ENCODE measurements around the gene ITPR1. TPM values are rescaled to one million over a fixed set of nuclear protein-coding genes. Genes with fewer than 3 reads are reported as not detected.

Gene ITPR1
- polyA plus RNA-seq, 1 donor = 16.4 TPM

- DNase-seq (ENCODE audit: low read depth) = no peak
These were observed 148.9 kb downstream of the ITPR1 start for GRCh38 chr3:4641863-4642563.

- no peak for DNase-seq (ENCODE audit: low read depth)
These were observed 149.5 kb downstream of the ITPR1 start for GRCh38 chr3:4642611-4643010.

GRCh38 chr3:4643904-4644547 lies 150.9 kb downstream of the ITPR1 start:
- no peak for DNase-seq (ENCODE audit: low read depth)

- DNase-seq (ENCODE audit: low read depth) = no peak
These were observed 151.8 kb downstream of the ITPR1 start for GRCh38 chr3:4644951-4645350.

- DNase-seq (ENCODE audit: low read depth) = no peak
These were observed 152.3 kb downstream of the ITPR1 start for GRCh38 chr3:4645468-4645867.

- no peak for DNase-seq (ENCODE audit: low read depth)
These were observed 154.3 kb downstream of the ITPR1 start for GRCh38 chr3:4647411-4647810.

- no peak for DNase-seq (ENCODE audit: low read depth)
These were observed 162.2 kb downstream of the ITPR1 start for GRCh38 chr3:4655145-4656045.

- peak; percentile 38 for DNase-seq (ENCODE audit: low read depth)
These were observed 162.9 kb downstream of the ITPR1 start for GRCh38 chr3:4656059-4656458.

GRCh38 chr3:4656626-4657328 lies 163.6 kb downstream of the ITPR1 start:
- no peak for DNase-seq (ENCODE audit: low read depth)

- DNase-seq (ENCODE audit: low read depth) = no peak
These were observed 167.8 kb downstream of the ITPR1 start for GRCh38 chr3:4660936-4661335.

- no peak for DNase-seq (ENCODE audit: low read depth)
These were observed 171.3 kb downstream of the ITPR1 start for GRCh38 chr3:4664412-4664811.

GRCh38 chr3:4665197-4665596 lies 172.0 kb downstream of the ITPR1 start:
- no peak for DNase-seq (ENCODE audit: low read depth)

- no peak for DNase-seq (ENCODE audit: low read depth)
These were observed 172.9 kb downstream of the ITPR1 start for GRCh38 chr3:4666071-4666470.

- no peak for DNase-seq (ENCODE audit: low read depth)
These were observed 177.2 kb downstream of the ITPR1 start for GRCh38 chr3:4670352-4670751.

- DNase-seq (ENCODE audit: low read depth) = no peak
These were observed 179.7 kb downstream of the ITPR1 start for GRCh38 chr3:4672725-4673275.

- no peak for DNase-seq (ENCODE audit: low read depth)
These were observed 181.1 kb downstream of the ITPR1 start for GRCh38 chr3:4674216-4674615.

GRCh38 chr3:4675704-4676103 lies 182.6 kb downstream of the ITPR1 start:
- DNase-seq (ENCODE audit: low read depth) = no peak

- no peak for DNase-seq (ENCODE audit: low read depth)
These were observed 185.2 kb downstream of the ITPR1 start for GRCh38 chr3:4678320-4678719.

GRCh38 chr3:4680227-4680691 lies 187.1 kb downstream of the ITPR1 start:
- DNase-seq (ENCODE audit: low read depth) = no peak

GRCh38 chr3:4680871-4681300 lies 187.7 kb downstream of the ITPR1 start:
- DNase-seq (ENCODE audit: low read depth) = no peak

GRCh38 chr3:4681301-4681700 lies 188.2 kb downstream of the ITPR1 start:
- no peak for DNase-seq (ENCODE audit: low read depth)
